K562 (cell line): ENCODE results near the gene POLR3A. TPM values are rescaled to one million over a fixed set of nuclear protein-coding genes. Genes with fewer than 3 reads are reported as not detected.

Experiments used
- ATF1 ChIP-seq, 2 experiments: fragments of 450-650 bp in 1 of 2; IDR thresholded peaks; 2 replicates each; pipeline ENCODE4 v1.6.1; 2016; ENCODE audit warnings: missing compliant biosample characterization in 1 of 2, missing genetic modification characterization in 1 of 2
- GABPB1 ChIP-seq: sonication (generic); formaldehyde crosslinking; IDR thresholded peaks from 2 replicates; pipeline ENCODE4 v1.8.0; 2022; ENCODE audit warnings: mild to moderate bottlenecking, missing genetic modification reagents
- HMG20A ChIP-seq: fragments of 450-650 bp; formaldehyde crosslinking; conservative IDR thresholded peaks from 2 replicates; pipeline ENCODE4 v1.4.0; 2020; ENCODE audit warnings: mild to moderate bottlenecking, mixed read lengths
- HNRNPL ChIP-seq: fragments of 200-400 bp; formaldehyde crosslinking; IDR thresholded peaks from 2 replicates; pipeline ENCODE4 v1.6.1; 2017; ENCODE audit warnings: low read depth, mild to moderate bottlenecking, low read length
- L3MBTL2 ChIP-seq: fragments of 450-650 bp; IDR thresholded peaks from 2 replicates; pipeline ENCODE4 v1.6.1; 2016; ENCODE audit warnings: mild to moderate bottlenecking, moderate library complexity
- MCM2 ChIP-seq: fragments of 450-650 bp; IDR thresholded peaks from 2 replicates; pipeline ENCODE4 v1.6.1; 2017; ENCODE audit warnings: low read depth, mild to moderate bottlenecking
- MLX ChIP-seq, 2 experiments: fragments of 450-650 bp in 1 of 2; sonication (generic) in 1 of 2; formaldehyde crosslinking; conservative IDR thresholded peaks; 2 replicates each; pipeline versions ENCODE4 v1.4.0 to v1.8.1; 2020 to 2022; ENCODE audit warnings: mild to moderate bottlenecking in 1 of 2, missing genetic modification reagents in 1 of 2
- PRMT5 ChIP-seq: sonication (generic); formaldehyde crosslinking; IDR thresholded peaks from 2 replicates; pipeline ENCODE4 v1.5.0; 2020; ENCODE audit warnings: missing genetic modification reagents
- PURB ChIP-seq: sonication (generic); formaldehyde crosslinking; IDR thresholded peaks from 2 replicates; pipeline ENCODE4 v1.9.0; 2021; ENCODE audit warnings: low read depth, mild to moderate bottlenecking, missing genetic modification reagents
- TFE3 ChIP-seq: fragments of 450-650 bp; formaldehyde crosslinking; IDR thresholded peaks from 2 replicates; pipeline ENCODE4 v1.4.0; 2020; ENCODE audit warnings: mild to moderate bottlenecking, mixed read lengths
- ZFPM2 ChIP-seq: fragments of 250-450 bp; sonication (Bioruptor Pico); IDR thresholded peaks from 2 replicates; pipeline ENCODE4 v1.5.1; 2022; ENCODE audit warnings: mild to moderate bottlenecking
- ZNF121 ChIP-seq: sonication (generic); formaldehyde crosslinking; conservative IDR thresholded peaks from 2 replicates; pipeline ENCODE4 v1.8.0; 2022; ENCODE audit warnings: missing genetic modification reagents
- ZNF324 ChIP-seq: fragments of 250-450 bp; sonication (Bioruptor Pico); IDR thresholded peaks from 2 replicates; pipeline ENCODE4 v1.4.0; 2020; ENCODE audit warnings: mild to moderate bottlenecking
- ZNF561 ChIP-seq: fragments of 450-650 bp; formaldehyde crosslinking; conservative IDR thresholded peaks from 2 replicates; pipeline ENCODE4 v1.4.0; 2020; ENCODE audit warnings: mild to moderate bottlenecking, moderate library complexity
- polyA plus RNA-seq, 8 experiments: library from polyadenylated mRNA; depleted of rRNA in 4 of 8; stranded (reverse) in 5 of 8; unstranded in 3 of 8; fragments of >200 nt; fragmentation: Nextera tagmentation in 2 of 8; fragmentation: Illumina TruSeq in 1 of 8; extraction: Ambion mirVana in 2 of 8; extraction: Trizol in 1 of 8; gene quantifications; 2 replicates each; pipeline versions ENCODE4 v1.2.1 to v1.2.3, GENCODE V29; 2011 to 2014; ENCODE audit warnings: inconsistent platforms in 1 of 8, missing spikeins in 1 of 8
- total RNA-seq, 7 experiments: library from RNA; depleted of rRNA in 6 of 7; stranded (reverse); fragments of >200 nt in 6 of 7; fragmentation: Illumina TruSeq in 2 of 7; extraction: Trizol in 2 of 7; gene quantifications; 2 replicates each; pipeline versions ENCODE4 v1.2.1 to v1.2.3, GENCODE V29; 2011 to 2021; ENCODE audit warnings: low replicate concordance in 1 of 7
- TF ChIP-seq, protein P1 (sequence below): fragments of 450-650 bp; formaldehyde crosslinking; IDR thresholded peaks from 2 replicates; pipeline ENCODE4 v1.4.0; 2022; ENCODE audit warnings: missing genetic modification characterization

POLR3A gene
- total and polyA plus RNA-seq, 9 of the 15 experiments (the other 6 are each of a cell fraction or from before 2014, with no cell fraction given) = 14.9 to 37.0 (median 26.7) TPM

- TF ChIP-seq, protein P1, sequence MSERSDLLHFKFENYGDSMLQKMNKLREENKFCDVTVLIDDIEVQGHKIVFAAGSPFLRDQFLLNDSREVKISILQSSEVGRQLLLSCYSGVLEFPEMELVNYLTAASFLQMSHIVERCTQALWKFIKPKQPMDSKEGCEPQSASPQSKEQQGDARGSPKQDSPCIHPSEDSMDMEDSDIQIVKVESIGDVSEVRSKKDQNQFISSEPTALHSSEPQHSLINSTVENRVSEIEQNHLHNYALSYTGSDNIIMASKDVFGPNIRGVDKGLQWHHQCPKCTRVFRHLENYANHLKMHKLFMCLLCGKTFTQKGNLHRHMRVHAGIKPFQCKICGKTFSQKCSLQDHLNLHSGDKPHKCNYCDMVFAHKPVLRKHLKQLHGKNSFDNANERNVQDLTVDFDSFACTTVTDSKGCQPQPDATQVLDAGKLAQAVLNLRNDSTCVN (CRISPR knock-in tag) = no peak
- TF ChIP-seq ZNF324 = no peak
- TF ChIP-seq GABPB1 (CRISPR knock-in tag) = no peak
- TF ChIP-seq ZNF121 (CRISPR knock-in tag) = no peak
- TF ChIP-seq HMG20A (CRISPR knock-in tag) = no peak
- no peak for TF ChIP-seq MCM2
- TF ChIP-seq HNRNPL = no peak
- no peak for TF ChIP-seq PURB (CRISPR knock-in tag)
- TF ChIP-seq ATF1 (CRISPR knock-in tag; IDR thresholded peaks at IDR 0.05) = no peak
- no peak for TF ChIP-seq ATF1 (tag; IDR thresholded peaks at IDR 0.05)
- TF ChIP-seq ZNF561 = no peak
- no peak for TF ChIP-seq TFE3 (CRISPR knock-in tag)
- no peak for TF ChIP-seq ZFPM2 (CRISPR knock-in tag)
- TF ChIP-seq L3MBTL2 = no peak
- TF ChIP-seq PRMT5 (CRISPR knock-in tag) = no peak
- no peak for TF ChIP-seq MLX (CRISPR knock-in tag; conservative IDR thresholded peaks at IDR 0.05)
These were observed 51.4 kb downstream of the POLR3A start (continued) for GRCh38 chr10:77977934-77978333.
